Measurements from ENCODE around the gene SOST. TPM values are rescaled to one million over a fixed set of nuclear protein-coding genes. Genes with fewer than 3 reads are reported as not detected.

Gene SOST
- total RNA-seq, 1 donor from 2014 or later, result not detected

GRCh38 chr17:43710101-43710500, 48.5 kb downstream of the SOST start:
- intact Hi-C loops (cut with micrococcal nuclease), result no loop called here

- intact Hi-C loops (cut with micrococcal nuclease), result no loop called here
Measured at GRCh38 chr17:43709210-43709609, 49.4 kb downstream of the SOST start.

- intact Hi-C loops (cut with micrococcal nuclease), result no loop called here
Measured at GRCh38 chr17:43707184-43707583, 51.4 kb downstream of the SOST start.

DNA sequence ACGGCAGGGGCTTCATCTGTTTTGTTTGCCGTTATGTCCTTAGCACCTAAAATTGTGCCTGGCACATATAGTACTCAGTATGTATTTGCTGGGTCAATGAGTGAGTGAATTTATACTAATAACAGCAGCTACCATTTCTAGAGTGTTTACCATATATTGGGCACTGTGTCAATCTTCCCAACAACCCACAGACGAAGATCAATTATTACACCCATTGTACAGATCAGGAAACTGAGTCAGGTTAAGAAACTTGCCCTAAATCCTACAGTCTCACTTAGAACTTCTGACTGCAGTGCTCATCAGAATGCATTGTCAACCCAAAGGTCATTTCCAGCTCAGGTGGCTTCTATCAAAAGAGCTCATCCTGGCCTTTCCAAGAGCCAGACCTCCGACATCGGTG, 52.4 kb downstream of the SOST start:
- intact Hi-C loops (cut with micrococcal nuclease), result no loop called here

Other genes with a start within 250 kb of the SOST start
- gene ETV4, start 212.5 kb downstream of the SOST start, total RNA-seq, result 0.71 and 1.0 TPM in 2 replicates
- gene MEOX1, start 96.9 kb downstream of the SOST start, total RNA-seq, result 0.47 and 0.49 TPM in 2 replicates
- 4.6 and 5.2 TPM in 2 replicates for gene DUSP3, start 20.2 kb upstream of the SOST start, total RNA-seq
- not detected in 2 replicates for gene CFAP97D1, start 21.6 kb upstream of the SOST start, total RNA-seq
- not detected in 2 replicates for gene MPP3, start 74.4 kb upstream of the SOST start, total RNA-seq
- gene CD300LG, start 88.4 kb upstream of the SOST start, total RNA-seq, result not detected in 2 replicates
- gene MPP2, start 148.7 kb upstream of the SOST start, total RNA-seq, result 0.86 and 1.2 TPM in 2 replicates
- gene PPY, start 183.7 kb upstream of the SOST start, total RNA-seq, result not detected in 2 replicates
- gene PYY, start 195.1 kb upstream of the SOST start, total RNA-seq, result not detected in 2 replicates
- gene NAGS, start 245.8 kb upstream of the SOST start, total RNA-seq, result 0.51 and 0.68 TPM in 2 replicates